ENCODE results near the gene MSMP.
A peak's percentile ranks its signal among the peaks of the same experiment; 100 is the strongest.

Gene MSMP

GRCh38 chr9:35755071-35755470 is 995 bp upstream of the MSMP start:
- no peaks in the 10 kb centered on the region for H3K9me3 ChIP-seq (ENCODE audit: control insufficient read depth, low read length)
- no peaks in the 10 kb centered on the region for H3K27me3 ChIP-seq (replicated peaks; ENCODE audit: control insufficient read depth, insufficient read depth, low read length)
- peaks cover 31% of the 10 kb centered on the region for H3K4me1 ChIP-seq (ENCODE audit: control insufficient read depth, insufficient read depth, low read length)
- no peak overlapping the region for H3K9ac ChIP-seq (ENCODE audit: low read length)
- H3K36me3 ChIP-seq (ENCODE audit: control insufficient read depth, insufficient read depth, low read length, severe bottlenecking) = peaks cover 48% of the 10 kb centered on the region
- no peak for DNase-seq (ENCODE audit: low read depth)
- H3K4me3 ChIP-seq (ENCODE audit: low read length) = no peak overlapping the region

GRCh38 chr9:35753466-35753865 is 610 bp downstream of the MSMP start:
- Histone ChIP-seq H3K36me3 (ENCODE audit: control insufficient read depth, insufficient read depth, low read length, severe bottlenecking) (peaks cover 48% of the 10 kb centered on the region), H3K27me3 (replicated peaks; ENCODE audit: control insufficient read depth, insufficient read depth, low read length) (no peaks in the 10 kb centered on the region), H3K4me3 (ENCODE audit: low read length) (no peak overlapping the region), H3K9me3 (ENCODE audit: control insufficient read depth, low read length) (no peaks in the 10 kb centered on the region), H3K9ac (ENCODE audit: low read length) (no peak overlapping the region), H3K4me1 (ENCODE audit: control insufficient read depth, insufficient read depth, low read length) (peaks cover 28% of the 10 kb centered on the region)
- DNase-seq (ENCODE audit: low read depth) = no peak

GRCh38 chr9:35750256-35750531 is 3.9 kb downstream of the MSMP start:
- H3K36me3 ChIP-seq (ENCODE audit: control insufficient read depth, insufficient read depth, low read length, severe bottlenecking) = peaks cover 44% of the 10 kb centered on the region
- H3K27me3 ChIP-seq (replicated peaks; ENCODE audit: control insufficient read depth, insufficient read depth, low read length) = no peaks in the 10 kb centered on the region
- peak overlapping the region; percentile 96 for H3K9ac ChIP-seq (ENCODE audit: low read length)
- H3K4me3 ChIP-seq (ENCODE audit: low read length) = peak overlapping the region; percentile 93
- no peak for DNase-seq (ENCODE audit: low read depth)
- peaks cover 34% of the 10 kb centered on the region for H3K4me1 ChIP-seq (ENCODE audit: control insufficient read depth, insufficient read depth, low read length)
- no peaks in the 10 kb centered on the region for H3K9me3 ChIP-seq (ENCODE audit: control insufficient read depth, low read length)

GRCh38 chr9:35749515-35750255 is 4.4 kb downstream of the MSMP start:
- no peaks in the 10 kb centered on the region for H3K9me3 ChIP-seq (ENCODE audit: control insufficient read depth, low read length)
- no peaks in the 10 kb centered on the region for H3K27me3 ChIP-seq (replicated peaks; ENCODE audit: control insufficient read depth, insufficient read depth, low read length)
- DNase-seq (ENCODE audit: low read depth) = peak; percentile 43
- H3K4me3 ChIP-seq (ENCODE audit: low read length) = peak overlapping the region; percentile 93
- H3K4me1 ChIP-seq (ENCODE audit: control insufficient read depth, insufficient read depth, low read length) = peaks cover 34% of the 10 kb centered on the region
- peak overlapping the region; percentile 96 for H3K9ac ChIP-seq (ENCODE audit: low read length)
- peaks cover 40% of the 10 kb centered on the region for H3K36me3 ChIP-seq (ENCODE audit: control insufficient read depth, insufficient read depth, low read length, severe bottlenecking)

- Histone ChIP-seq H3K4me1 (ENCODE audit: control insufficient read depth, insufficient read depth, low read length) (peaks cover 34% of the 10 kb centered on the region), H3K9me3 (ENCODE audit: control insufficient read depth, low read length) (no peaks in the 10 kb centered on the region), H3K9ac (ENCODE audit: low read length) (peak within 1 kb of the TSS; percentile 96), H3K27me3 (replicated peaks; ENCODE audit: control insufficient read depth, insufficient read depth, low read length) (no peaks in the 10 kb centered on the region), H3K36me3 (ENCODE audit: control insufficient read depth, insufficient read depth, low read length, severe bottlenecking) (peaks cover 43% of the 10 kb centered on the region), H3K4me3 (ENCODE audit: low read length) (peak within 1 kb of the TSS; percentile 93)
- peak; percentile 90 for DNase-seq (ENCODE audit: low read depth)
Observed at GRCh38 chr9:35748858-35749514, 5.1 kb downstream of the MSMP start, which contains the start of the genes GBA2 and RGP1. Gene GBA2 (minus strand): TSS chr9:35749228. CDS start chr9:35748704, 524 bp downstream. Gene RGP1 (plus strand): TSS chr9:35749287. CDS start chr9:35749756, 469 bp downstream.

GRCh38 chr9:35748242-35748857 is 5.7 kb downstream of the MSMP start:
- Histone ChIP-seq H3K9me3 (ENCODE audit: control insufficient read depth, low read length) (no peaks in the 10 kb centered on the region), H3K9ac (ENCODE audit: low read length) (peak overlapping the region; percentile 96), H3K36me3 (ENCODE audit: control insufficient read depth, insufficient read depth, low read length, severe bottlenecking) (peaks cover 43% of the 10 kb centered on the region), H3K27me3 (replicated peaks; ENCODE audit: control insufficient read depth, insufficient read depth, low read length) (no peaks in the 10 kb centered on the region), H3K4me1 (ENCODE audit: control insufficient read depth, insufficient read depth, low read length) (peaks cover 34% of the 10 kb centered on the region), H3K4me3 (ENCODE audit: low read length) (peak overlapping the region; percentile 93)
- peak; percentile 43 for DNase-seq (ENCODE audit: low read depth)

GRCh38 chr9:35746583-35746982 is 7.5 kb downstream of the MSMP start:
- peak; percentile 24 for DNase-seq (ENCODE audit: low read depth)
- Histone ChIP-seq H3K27me3 (replicated peaks; ENCODE audit: control insufficient read depth, insufficient read depth, low read length) (no peaks in the 10 kb centered on the region), H3K4me1 (ENCODE audit: control insufficient read depth, insufficient read depth, low read length) (peaks cover 34% of the 10 kb centered on the region), H3K4me3 (ENCODE audit: low read length) (peak overlapping the region; percentile 93), H3K9ac (ENCODE audit: low read length) (peak overlapping the region; percentile 36), H3K36me3 (ENCODE audit: control insufficient read depth, insufficient read depth, low read length, severe bottlenecking) (peaks cover 43% of the 10 kb centered on the region), H3K9me3 (ENCODE audit: control insufficient read depth, low read length) (no peaks in the 10 kb centered on the region)

- Histone ChIP-seq H3K9me3 (ENCODE audit: control insufficient read depth, low read length) (no peaks in the 10 kb centered on the region), H3K9ac (ENCODE audit: low read length) (no peak overlapping the region), H3K4me1 (ENCODE audit: control insufficient read depth, insufficient read depth, low read length) (peaks cover 34% of the 10 kb centered on the region), H3K4me3 (ENCODE audit: low read length) (peak overlapping the region; percentile 93), H3K27me3 (replicated peaks; ENCODE audit: control insufficient read depth, insufficient read depth, low read length) (no peaks in the 10 kb centered on the region), H3K36me3 (ENCODE audit: control insufficient read depth, insufficient read depth, low read length, severe bottlenecking) (peaks cover 41% of the 10 kb centered on the region)
- no peak for DNase-seq (ENCODE audit: low read depth)
Observed at GRCh38 chr9:35745569-35745968, 8.5 kb downstream of the MSMP start.

- Histone ChIP-seq H3K27me3 (replicated peaks; ENCODE audit: control insufficient read depth, insufficient read depth, low read length) (no peaks in the 10 kb centered on the region), H3K9me3 (ENCODE audit: control insufficient read depth, low read length) (no peaks in the 10 kb centered on the region), H3K4me3 (ENCODE audit: low read length) (no peak overlapping the region), H3K36me3 (ENCODE audit: control insufficient read depth, insufficient read depth, low read length, severe bottlenecking) (peaks cover 56% of the 10 kb centered on the region), H3K4me1 (ENCODE audit: control insufficient read depth, insufficient read depth, low read length) (peaks cover 26% of the 10 kb centered on the region), H3K9ac (ENCODE audit: low read length) (no peak overlapping the region)
- DNase-seq (ENCODE audit: low read depth) = no peak
Observed at GRCh38 chr9:35743880-35744518, 10.1 kb downstream of the MSMP start.

- no peak for DNase-seq (ENCODE audit: low read depth)
- H3K9ac ChIP-seq (ENCODE audit: low read length) = no peak overlapping the region
- H3K36me3 ChIP-seq (ENCODE audit: control insufficient read depth, insufficient read depth, low read length, severe bottlenecking) = peaks cover 62% of the 10 kb centered on the region
- no peaks in the 10 kb centered on the region for H3K9me3 ChIP-seq (ENCODE audit: control insufficient read depth, low read length)
- no peaks in the 10 kb centered on the region for H3K27me3 ChIP-seq (replicated peaks; ENCODE audit: control insufficient read depth, insufficient read depth, low read length)
- H3K4me1 ChIP-seq (ENCODE audit: control insufficient read depth, insufficient read depth, low read length) = peaks cover 26% of the 10 kb centered on the region
- no peak overlapping the region for H3K4me3 ChIP-seq (ENCODE audit: low read length)
Observed at GRCh38 chr9:35743452-35743851, 10.6 kb downstream of the MSMP start.

- H3K9me3 ChIP-seq (ENCODE audit: control insufficient read depth, low read length) = no peaks in the 10 kb centered on the region
- H3K27me3 ChIP-seq (replicated peaks; ENCODE audit: control insufficient read depth, insufficient read depth, low read length) = no peaks in the 10 kb centered on the region
- H3K4me1 ChIP-seq (ENCODE audit: control insufficient read depth, insufficient read depth, low read length) = peaks cover 13% of the 10 kb centered on the region
- no peak overlapping the region for H3K9ac ChIP-seq (ENCODE audit: low read length)
- no peak overlapping the region for H3K4me3 ChIP-seq (ENCODE audit: low read length)
- no peak for DNase-seq (ENCODE audit: low read depth)
- peaks cover 79% of the 10 kb centered on the region for H3K36me3 ChIP-seq (ENCODE audit: control insufficient read depth, insufficient read depth, low read length, severe bottlenecking)
Observed at GRCh38 chr9:35741740-35742139, 12.3 kb downstream of the MSMP start.
